RCC 7860 (cell line): ENCODE measurements around the gene FAM131C.
A peak's percentile ranks its signal among the peaks of the same experiment; 100 is the strongest.
"Not testable (repeated sequence)": the region's sequence is repeated elsewhere in the genome, so short reads cannot be mapped to it uniquely, and the experiment has no call there.

Source experiments
- DNase-seq: peaks from one replicate; pipeline ENCODE4 v3.0.0-alpha.2; 2015; ENCODE audit warnings: low spot score
- FAIRE-seq: peaks from 2 replicates; lab custom pipeline; 2012; peaks lifted over from hg19 to GRCh38; lab: Jason Lieb, UNC

The FAM131C gene

DNA sequence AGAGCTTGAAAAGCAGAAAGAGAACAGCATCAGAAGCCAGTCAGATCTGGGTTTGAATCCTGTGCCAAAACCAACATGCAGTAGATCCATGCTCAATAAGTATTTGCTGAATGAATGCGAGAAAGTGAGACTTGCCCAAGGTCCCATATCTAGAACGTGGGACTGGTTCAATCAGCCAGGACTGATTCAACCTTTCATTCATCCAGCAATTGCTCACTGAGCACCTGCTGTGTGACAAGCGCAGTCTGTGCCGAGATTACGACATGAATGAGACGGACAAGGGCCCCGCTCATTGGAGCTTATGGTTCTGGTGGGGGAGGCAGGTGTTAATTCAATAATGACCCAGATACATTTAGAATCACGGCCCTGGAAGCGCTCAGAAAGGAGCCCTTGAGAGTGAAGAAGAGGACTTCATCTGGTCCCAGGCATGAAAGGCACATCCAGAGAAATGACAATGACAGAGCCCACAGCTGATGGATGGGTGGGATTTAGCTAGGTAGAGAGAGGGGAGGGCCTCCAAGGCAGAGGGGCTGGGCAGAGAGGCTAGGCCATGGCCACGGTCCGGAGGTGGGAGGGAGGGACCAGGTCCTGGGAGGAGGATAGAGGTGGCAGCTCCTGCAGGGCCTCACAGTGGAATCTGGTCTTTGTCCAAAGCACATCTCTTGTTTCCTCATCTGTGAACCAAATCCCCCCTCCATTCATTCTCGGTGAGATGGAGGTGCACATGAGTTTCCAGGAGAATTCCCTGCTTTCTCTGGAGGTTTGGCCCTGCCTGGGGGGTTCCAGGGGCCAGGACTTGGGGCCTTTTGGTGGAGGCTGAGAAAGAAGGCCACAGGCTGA, 4.2 kb upstream of the FAM131C start:
- FAIRE-seq (no peak), DNase-seq (no peak)

DNA sequence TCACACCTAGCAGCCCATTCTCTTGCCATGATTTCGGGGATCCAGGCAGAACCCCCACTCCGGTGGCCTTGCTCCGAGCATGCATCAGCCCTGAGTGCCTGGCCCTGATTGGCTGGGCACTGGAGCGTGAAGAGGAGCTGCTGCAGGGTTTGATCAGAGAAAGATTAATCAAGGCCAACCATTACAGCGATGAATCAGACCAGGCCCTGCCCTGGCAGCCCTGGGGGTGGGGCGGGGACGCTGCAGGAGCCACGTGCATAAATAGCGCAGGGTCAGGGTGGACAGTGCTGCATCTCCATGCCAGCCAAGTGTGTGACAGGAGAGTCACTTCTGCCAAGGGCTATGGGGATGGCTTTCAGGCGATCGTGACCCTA, 3.4 kb upstream of the FAM131C start:
- DNase-seq (peak; percentile 90), FAIRE-seq (peak; percentile 87)

DNA sequence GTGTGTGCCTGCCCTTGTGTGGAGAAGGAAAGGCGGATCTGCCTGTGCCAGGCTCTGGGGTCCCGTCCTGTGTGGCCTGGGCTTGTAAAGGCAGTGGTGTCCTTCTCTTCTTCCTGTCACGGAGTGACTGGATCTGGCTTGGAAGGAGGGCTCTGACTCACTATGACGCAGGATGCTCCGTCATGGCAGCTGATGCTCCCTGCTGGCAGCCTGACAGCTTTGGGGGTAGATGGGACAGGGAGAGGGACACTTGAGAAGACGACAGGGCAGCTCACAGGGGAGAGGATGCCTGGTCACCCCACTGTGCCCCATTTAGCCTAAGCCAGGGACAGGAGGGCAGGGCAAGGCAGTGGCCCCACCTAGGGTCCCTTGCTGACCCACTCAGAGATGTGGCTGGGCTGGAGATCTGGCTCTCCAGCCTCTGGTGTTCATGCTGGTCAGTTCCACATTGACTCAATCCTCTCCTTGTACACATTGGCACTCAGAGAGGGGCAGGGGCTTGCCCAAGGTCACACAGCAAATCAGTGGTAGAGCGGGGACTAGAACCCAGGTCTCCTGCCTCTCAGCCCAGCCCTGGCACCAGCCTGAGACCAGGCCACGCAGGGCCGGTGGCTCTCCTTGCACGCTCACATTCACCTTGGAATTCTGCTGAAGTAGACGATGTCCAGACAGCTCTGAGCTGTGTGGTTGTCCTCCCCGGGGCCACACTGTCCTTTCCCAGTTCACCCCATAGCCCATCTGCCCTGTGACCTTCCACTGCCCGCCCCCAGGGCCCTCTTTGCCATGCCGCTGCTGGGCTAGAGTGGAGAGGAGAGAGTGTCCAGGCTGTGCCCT, 2.8 kb upstream of the FAM131C start:
- FAIRE-seq = peak; percentile 55
- peak; percentile 93 for DNase-seq

DNA sequence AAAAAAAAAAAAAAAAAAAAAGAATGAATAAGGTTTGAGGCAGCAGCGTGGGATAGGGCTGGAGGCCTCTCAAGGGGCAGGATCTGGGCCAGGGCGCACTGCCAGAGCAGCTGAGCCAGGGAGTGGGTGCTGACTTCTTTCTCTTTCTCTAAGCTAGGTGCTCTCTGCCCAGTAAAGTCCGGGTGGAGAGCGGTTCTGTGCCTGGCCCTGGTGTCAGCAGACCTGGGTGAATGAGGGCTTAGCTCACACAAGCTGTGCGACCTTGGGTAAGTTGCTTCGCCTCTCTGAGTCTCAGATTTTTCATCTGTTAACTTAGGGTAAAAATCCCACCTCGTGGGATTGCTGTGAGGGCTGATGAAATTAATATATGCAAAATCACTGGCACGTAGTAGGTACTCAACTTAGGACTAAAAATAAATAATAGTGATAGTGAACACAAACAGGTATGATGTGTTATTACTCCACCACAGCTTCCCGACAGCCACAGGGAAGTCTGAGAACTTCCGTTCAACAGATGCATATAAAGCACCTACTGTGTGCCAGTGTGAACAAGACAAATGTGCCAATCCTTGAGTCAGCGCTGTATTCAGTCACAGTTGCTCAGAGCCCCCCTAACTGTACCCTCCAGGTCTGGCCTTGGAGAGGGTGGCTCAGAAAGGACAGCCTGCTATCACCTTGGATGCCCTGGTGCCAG, 2.0 kb upstream of the FAM131C start:
- FAIRE-seq = peak; percentile 35
- peak; percentile 62 for DNase-seq

DNA sequence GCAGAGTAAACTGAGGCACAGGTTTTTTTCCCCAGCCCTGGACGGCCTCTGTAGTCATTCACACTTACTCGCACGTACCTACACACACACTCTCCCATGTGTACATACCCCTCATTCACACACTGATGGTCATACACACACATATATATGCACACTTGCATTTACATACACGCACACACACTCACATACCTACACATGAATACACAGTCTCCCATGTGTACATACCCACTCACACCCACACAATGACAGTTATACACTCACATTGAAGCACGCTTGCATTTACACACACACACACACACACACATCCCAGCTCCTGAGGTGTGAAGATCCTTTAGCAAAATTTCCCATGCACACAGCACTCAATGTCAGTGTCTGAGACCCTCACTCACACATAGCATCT, 766 bp upstream of the FAM131C start:
- no peak for DNase-seq
- FAIRE-seq = no peak

DNA sequence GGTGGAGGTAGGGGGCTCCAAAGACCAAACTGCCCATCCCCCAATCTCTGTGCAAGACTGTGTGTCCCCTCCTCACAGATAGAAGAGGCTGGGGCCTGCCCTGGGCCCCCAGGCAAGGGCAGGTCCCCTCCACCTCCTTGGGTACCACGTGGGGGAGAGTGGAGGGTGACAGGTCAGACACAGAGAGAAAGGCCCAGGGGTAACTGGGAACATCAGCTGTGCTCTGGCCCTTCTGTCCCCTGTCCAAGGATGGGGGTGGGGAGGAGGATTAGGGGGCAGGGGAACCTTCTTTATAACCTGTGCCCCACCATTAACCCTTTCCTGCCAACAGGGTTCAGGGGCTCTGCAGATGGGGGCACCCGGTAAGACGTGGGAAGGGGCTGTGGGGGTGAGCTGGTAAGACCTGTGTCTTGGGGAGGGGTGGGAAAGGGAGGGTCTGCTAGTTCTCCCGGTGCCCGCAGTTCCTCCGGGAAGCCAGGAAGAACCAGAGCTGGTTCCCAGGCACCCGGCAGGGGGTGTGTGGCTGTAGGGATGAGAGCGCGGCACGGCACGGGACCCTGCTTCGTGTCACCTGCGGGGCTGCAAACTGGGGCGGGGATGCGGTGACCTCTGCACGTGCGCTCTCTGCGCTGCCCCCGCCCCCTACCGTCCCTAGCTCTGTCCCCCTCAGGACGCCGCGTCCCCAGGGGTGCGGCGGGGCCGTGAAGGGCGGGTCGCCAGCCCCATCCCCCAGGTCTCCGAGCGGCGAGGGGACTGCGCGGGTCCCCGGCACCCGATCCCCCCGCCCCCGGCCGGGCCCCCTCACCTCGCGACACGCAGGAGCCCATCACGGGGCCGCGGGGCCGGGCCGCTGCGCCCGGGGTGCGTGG, 601 bp downstream of the FAM131C start:
- DNase-seq (no peak), FAIRE-seq (no peak)

DNA sequence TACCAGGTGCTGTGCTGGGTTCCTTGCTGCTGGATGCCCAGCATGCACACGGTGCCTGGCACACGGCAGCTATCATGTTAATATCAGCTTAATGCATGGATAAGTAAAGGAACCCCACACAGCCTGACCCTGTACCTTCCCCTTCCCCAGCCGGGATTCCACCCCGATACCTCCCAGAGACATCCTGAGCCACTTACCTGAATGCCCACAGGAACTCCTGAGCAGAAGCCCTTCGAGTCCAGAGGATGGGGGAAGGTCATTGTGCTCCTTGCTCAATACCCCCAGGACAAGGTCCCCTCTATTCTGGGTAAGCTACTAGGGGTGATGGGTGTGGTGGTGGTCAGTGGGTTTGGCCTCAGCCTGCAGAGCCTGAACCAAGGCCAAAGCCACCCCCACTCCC, 1.4 kb downstream of the FAM131C start:
- no peak for DNase-seq
- FAIRE-seq = no peak

DNA sequence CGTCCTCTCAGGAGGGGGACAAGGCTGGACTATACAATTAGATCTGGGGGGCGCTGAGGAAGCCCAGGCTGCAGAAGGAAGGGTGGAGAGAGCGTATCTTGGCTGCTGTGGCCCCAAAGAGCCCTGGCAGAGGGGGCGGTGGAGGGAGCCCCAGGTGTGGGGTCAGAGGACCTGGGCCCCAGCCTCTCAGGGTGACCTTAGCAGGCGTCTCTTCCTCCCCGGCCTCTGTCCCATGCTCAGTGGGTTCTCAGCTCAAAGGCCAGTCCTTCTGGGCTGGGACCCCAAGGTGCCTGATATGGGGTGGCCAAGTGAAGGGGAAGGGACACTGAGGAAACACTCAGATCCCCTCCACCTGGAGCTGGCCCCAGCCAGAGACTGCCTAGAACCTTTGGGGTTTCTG, 1.8 kb downstream of the FAM131C start:
- FAIRE-seq = no peak
- DNase-seq = no peak

DNA sequence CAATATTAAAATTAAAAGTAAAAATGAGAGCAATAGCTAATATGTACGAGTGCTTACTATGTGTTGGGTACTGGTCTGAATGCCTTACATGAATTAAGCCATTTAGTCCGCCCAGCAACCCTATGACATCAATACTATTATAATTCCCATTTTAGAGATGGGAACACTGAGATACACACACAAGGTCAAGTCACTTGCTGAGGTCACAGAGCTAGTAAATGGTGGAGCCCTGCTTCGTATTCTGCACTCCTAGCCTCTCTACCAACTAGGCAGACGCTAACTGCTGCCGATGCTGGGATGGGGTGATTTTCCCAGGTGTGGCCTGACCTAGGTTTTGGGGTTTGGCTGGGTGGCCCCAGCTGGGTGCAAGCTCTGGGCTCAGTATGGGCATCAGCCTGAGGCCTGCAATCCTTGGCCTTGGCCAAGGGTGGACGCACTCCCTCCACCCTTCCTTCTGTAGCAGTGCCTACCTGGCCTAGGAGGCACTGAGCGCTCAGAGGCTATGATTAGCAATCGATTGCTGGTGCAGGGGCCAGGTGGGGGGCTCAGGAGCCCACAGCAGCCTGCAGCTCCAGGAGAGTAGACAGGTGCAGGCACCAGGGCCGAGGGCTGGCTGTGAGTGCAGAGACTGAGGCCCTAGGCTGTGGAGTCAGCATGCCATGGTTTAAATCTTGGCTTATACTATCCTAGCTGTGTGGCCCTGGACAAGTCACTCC, 2.7 kb downstream of the FAM131C start:
- DNase-seq (no peak), FAIRE-seq (no peak)

DNA sequence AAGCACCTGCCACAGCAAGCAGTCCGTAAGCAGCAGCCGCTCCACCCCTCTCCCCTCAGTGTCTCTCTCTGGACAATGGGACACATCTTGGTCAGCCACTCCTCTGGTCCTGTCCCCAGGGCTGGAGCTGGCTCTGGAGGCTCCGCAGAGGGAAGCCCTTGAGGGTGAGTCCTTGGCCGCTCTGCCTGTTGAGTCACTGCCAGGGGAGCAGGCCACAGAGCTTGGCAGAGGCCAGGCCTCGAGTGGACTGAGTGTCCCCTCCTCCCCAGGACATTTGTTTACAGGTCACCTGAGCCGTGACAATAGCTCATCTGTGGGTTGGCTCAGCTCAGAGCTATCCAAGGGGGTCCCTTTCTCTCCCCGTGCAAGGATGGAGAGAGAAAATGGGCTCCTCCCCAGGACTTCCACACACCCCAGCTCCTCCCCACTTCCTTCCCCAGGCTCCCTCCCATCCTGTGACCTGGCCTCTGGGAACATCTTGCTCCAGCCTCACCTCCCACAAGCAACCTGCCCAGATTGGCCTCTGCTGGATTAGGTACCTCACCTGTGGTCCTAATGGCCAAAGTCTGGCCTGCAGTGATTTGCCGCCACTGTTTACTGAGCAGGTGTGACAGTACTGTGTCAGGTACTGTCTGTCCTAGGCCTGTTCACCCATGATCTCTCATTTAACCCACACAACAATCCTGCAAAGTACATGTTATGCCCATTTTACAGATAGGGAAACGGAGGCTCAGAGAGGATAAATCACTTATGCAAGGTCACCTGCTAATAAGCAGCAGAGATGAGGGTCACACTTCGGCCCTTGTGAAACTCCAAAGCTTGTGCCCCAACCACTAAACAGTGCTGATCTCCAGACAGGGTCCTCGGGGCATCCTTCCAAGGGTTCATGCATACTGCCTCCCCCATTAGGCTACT, 4.8 kb downstream of the FAM131C start:
- peak; percentile 38 for FAIRE-seq
- DNase-seq = peak; percentile 44

DNA sequence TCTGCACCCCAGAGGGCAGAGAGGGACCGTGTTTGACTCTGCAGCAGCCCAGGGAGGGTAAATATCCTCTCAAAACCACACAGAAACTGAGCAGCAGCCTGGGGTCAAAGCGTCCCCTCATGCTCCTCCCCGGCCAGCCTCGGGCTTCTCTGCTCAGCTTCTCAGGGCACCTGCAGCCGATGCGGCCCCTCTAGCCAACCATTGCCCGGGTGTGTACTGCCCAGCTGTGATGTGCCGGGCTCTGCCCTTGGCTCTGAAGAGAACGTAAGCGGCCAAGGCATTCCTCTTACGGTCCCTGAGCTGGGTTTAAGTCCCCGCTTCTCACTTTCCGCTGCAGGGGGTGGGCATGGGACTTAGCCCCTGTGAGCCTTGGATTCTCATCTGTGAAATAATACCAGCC, 5.5 kb downstream of the FAM131C start:
- DNase-seq (no peak), FAIRE-seq (no peak)

DNA sequence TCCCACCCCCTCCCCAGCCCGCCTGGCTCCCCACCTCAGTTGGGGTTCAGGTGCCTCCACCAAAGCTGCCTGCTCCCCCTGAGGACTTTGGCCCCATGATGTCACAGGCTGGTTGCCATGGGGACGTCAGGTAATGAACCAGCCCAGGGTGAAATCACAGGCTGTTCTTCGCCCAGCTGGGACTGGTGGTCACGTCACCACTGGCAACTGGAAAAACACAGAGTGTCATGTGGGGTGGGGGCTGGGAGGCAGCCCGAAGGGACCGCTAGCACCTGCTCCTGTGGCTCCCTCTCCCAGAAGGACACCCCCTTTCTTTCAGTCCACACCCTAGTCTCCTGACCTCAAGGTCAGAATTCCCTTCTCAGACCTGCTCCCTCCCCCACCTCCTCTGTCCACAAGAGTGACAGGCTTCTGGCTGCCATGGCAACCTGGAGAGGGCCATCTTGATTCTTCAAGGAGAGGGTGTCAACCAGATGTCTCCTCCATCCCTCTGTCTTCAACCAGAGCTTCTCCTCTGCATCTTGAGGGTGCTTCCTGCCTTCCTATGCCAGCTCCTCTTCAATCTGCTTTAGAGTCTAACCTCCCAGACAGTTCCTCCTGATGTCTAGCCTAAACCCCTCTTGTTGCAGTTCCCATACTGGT, 6.2 kb downstream of the FAM131C start:
- FAIRE-seq (no peak), DNase-seq (no peak)

DNA sequence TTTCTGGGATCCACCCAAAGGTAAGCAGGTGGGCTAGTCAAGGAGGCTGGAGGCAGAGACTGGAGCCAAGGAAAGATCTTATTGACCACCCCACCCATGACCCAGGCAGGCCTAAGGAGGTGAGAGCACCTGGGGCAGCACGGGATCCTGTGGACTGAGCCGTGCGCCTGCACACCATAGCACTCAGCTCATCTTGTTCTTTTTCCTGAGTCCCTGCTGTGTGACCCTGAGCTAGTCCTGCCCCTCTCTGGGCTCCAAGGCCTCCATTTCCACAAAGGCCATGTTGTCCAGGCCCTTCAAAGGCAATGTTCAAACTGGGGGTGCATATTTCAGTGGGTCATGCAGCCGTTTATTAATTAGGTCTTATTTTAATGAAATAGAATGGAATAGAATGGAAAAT, 7.2 kb downstream of the FAM131C start:
- DNase-seq (no peak), FAIRE-seq (no peak)

DNA sequence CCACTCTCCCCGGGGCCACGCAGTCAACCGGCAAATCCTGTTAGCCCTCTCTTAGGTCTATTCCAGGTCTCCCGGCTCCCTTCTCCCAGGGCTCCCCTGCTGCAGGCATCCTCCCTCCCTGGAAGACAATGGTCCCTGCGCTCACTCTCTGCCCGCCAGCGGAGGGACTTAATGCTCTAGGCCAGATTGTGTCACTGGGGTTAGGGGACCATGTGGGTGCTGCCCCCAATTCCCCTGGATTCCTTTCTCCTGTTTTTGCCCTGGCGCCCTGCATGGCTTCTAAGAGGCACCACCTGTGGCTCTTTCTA, 8.2 kb downstream of the FAM131C start:
- no peak for FAIRE-seq

DNA sequence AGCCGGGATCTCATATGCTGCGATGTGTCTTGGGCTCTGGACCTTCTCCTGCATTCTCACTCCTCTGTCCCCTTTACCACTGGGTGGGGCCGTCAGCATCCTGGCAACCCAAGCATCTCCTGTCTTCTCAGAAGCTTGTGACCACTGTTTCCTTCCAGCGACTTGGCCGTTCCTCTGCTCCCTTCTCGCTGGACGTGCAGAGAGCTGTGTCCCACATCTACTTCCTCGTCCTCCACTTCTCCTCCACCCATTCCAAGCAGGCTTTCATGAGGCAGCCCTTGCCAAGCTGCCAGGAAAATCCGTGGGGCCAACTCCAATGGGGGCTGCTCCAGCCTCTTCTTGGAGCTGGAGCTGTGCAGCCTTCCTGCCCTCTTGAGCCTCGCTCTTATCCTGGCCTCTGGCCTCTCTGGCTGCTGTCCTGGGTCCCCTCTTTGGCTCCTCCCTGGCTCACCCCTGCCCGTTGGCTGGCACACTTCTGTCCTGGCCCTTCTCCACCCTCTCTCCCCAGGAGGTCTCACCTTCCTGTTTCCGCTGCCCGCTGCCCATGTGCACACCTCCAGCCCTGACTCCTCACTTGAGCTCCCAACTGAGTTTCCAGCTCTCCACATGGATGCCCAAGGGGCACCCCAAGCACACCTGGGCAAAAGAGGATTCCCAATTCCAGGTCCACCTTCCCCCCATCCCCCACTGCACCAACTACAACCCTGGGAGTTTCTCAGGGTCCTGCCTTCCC, 8.7 kb downstream of the FAM131C start:
- DNase-seq = no peak
- no peak for FAIRE-seq

More for the DNA sequence above, 8.2 kb downstream of the FAM131C start:
- DNase-seq = no peak

DNA sequence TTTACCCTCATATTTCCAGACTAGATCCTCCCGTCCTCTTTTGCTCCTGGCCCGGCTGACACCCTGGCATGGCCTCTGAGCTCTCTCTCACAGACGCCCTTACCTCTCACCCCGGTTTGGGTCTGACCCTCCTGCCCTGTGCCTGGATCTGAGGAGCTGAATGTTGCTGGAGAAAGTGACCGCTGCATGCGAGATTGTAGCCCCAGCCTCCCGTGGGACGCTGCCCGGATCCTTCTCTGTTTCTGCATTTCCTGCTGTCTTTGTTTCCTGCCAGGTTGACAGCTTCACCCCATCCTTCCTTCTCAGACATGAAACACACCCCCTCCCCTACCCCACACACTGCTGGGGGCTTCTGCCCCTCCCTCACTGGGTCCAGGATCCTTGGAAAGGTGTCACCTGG, 9.5 kb downstream of the FAM131C start:
- DNase-seq (no peak), FAIRE-seq (no peak)

DNA sequence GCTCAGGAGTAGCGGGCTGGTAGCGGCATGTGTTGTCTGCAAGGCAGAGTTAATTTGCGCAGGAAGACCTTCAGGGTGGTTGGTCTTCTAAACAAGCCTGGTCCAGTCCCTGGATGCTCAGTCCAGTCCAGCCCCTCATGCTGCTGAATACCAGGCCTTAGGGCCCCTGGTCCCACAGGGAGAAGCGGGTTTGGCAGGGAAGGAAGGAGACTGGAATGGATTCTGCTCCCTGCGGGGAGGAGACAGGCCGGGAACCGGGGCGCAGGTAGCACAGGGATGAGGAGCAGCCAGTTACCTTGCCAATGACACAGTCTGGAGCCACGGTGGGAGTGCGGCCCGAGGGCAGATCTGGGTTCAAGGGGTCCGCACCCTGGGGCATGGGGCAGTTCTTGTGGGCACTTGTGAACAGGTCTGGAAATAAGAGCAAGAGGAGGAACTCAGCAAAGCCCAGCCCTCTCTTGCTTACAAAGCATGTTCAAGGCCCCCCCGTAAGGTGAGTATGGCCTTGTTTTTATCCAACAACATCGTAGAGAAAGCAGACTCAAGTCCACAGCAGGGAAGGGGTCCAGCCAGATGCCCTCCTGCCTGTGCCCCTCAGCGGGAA, 10.1 kb downstream of the FAM131C start:
- no peak for FAIRE-seq
- no peak for DNase-seq

DNA sequence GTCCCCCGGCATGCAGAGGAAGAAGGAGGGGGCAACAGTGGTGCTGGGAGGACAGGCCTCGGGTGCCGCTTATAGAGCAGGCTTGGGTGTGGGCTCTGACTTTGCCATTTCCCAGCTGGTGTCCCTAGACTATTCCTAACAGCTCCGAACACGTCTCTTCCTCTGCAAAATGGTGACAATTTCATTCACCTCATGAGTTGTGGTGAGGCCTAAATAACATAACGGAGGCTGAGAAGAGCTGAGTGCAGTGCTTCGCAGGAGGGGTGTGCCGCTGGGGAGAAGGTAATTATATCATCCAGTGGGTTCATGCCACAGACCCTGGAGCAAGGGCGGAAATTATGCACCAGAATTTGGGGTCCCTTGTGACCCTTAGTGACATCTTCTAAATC, 10.8 kb downstream of the FAM131C start:
- FAIRE-seq, DNase-seq: not testable (repeated sequence)
